Ammon's horn (tissue), 1 donor: ENCODE data around the gene ENG.
"Not testable (repeated sequence)": the region's sequence is repeated elsewhere in the genome, so short reads cannot be mapped to it uniquely, and the experiment has no call there.

Experiments used
- DNase-seq: peaks from one replicate; pipeline ENCODE4 v3.0.0-alpha.2; 2016; ENCODE audit warnings: low spot score

Gene ENG

GRCh38 chr9:127792417-127793031 is 61.9 kb downstream of the ENG start:
- no peak for DNase-seq

GRCh38 chr9:127791085-127791484 is 63.4 kb downstream of the ENG start:
- no peak for DNase-seq

- DNase-seq: no peak
Observed at GRCh38 chr9:127790094-127790855, 64.2 kb downstream of the ENG start.

GRCh38 chr9:127789179-127789578 is 65.3 kb downstream of the ENG start:
- no peak for DNase-seq

GRCh38 chr9:127788337-127789011 is 66.0 kb downstream of the ENG start:
- DNase-seq: no peak

GRCh38 chr9:127786773-127787104 is 67.7 kb downstream of the ENG start:
- DNase-seq: no peak

GRCh38 chr9:127785933-127786772 is 68.3 kb downstream of the ENG start, which contains the start of gene CDK9:
TSS of gene CDK9 (plus strand) at chr9:127786034. CDS start at chr9:127786149, 115 bp downstream.
- DNase-seq: peak; percentile 91

GRCh38 chr9:127785023-127785932 is 69.2 kb downstream of the ENG start:
- DNase-seq: peak; percentile 85

- DNase-seq: no peak
Observed at GRCh38 chr9:127783111-127784008, 71.1 kb downstream of the ENG start.

- no peak for DNase-seq
Observed at GRCh38 chr9:127781806-127782205, 72.7 kb downstream of the ENG start.

- not testable (repeated sequence) for DNase-seq
Observed at GRCh38 chr9:127780909-127781308, 73.5 kb downstream of the ENG start.

- DNase-seq: peak; percentile 75
Observed at GRCh38 chr9:127780126-127780885, 74.2 kb downstream of the ENG start.

- no peak for DNase-seq
Observed at GRCh38 chr9:127779136-127779981, 75.1 kb downstream of the ENG start.

GRCh38 chr9:127778280-127779135 is 76.0 kb downstream of the ENG start, which contains the start of gene SH2D3C:
TSS of gene SH2D3C (minus strand) at chr9:127778666. CDS start at chr9:127778627, 39 bp downstream.
- no peak for DNase-seq

- DNase-seq: no peak
Observed at GRCh38 chr9:127777368-127777980, 77.0 kb downstream of the ENG start.

- DNase-seq: no peak
Observed at GRCh38 chr9:127776924-127777289, 77.6 kb downstream of the ENG start.
